Neural cell (in vitro differentiated cells): ENCODE data around the gene GABRB2. TPM values are rescaled to one million over a fixed set of nuclear protein-coding genes. Genes with fewer than 3 reads are reported as not detected.

ENCODE experiments used
- H2AFZ ChIP-seq: fragments of 200-600, 300-800 bp; sonication (generic), shearing (Covaris generic); 2 replicates; pipeline ENCODE4 v1.6.0; 2014; ENCODE audit warnings: low read depth, mild to moderate bottlenecking, antibody characterized with exemption, low read length, moderate library complexity
- H3F3A ChIP-seq: fragments of 200-600 bp; shearing (Covaris generic); 2 replicates; pipeline ENCODE4 v1.6.1; 2016; ENCODE audit warnings: mild to moderate bottlenecking, moderate library complexity, mixed read lengths, antibody characterized with exemption, low read length; ENCODE audit not compliant: insufficient read depth, poor library complexity, severe bottlenecking
- H3K27ac ChIP-seq: fragments of 200-600, 300-800 bp; sonication (generic), shearing (Covaris generic); 2 replicates; pipeline ENCODE4 v1.5.1; 2014; ENCODE audit warnings: mild to moderate bottlenecking, low read length, moderate library complexity
- H3K27me3 ChIP-seq: fragments of 300-800, 200-600 bp; sonication (generic), shearing (Covaris generic); 2 replicates; pipeline ENCODE4 v1.6.0; 2014; ENCODE audit warnings: mild to moderate bottlenecking, low read depth, low read length, moderate library complexity; ENCODE audit not compliant: insufficient read depth
- H3K36me3 ChIP-seq: fragments of 300-800, 200-600 bp; sonication (generic), shearing (Covaris generic); 2 replicates; pipeline ENCODE4 v1.5.1; 2014; ENCODE audit warnings: mild to moderate bottlenecking, antibody characterized with exemption, low read length, moderate library complexity; ENCODE audit not compliant: insufficient read depth
- H3K4me2 ChIP-seq: fragments of 300-800, 200-600 bp; sonication (generic), shearing (Covaris generic); 2 replicates; pipeline ENCODE4 v1.6.0; 2014; ENCODE audit warnings: mild to moderate bottlenecking, low read length
- H3K4me3 ChIP-seq: fragments of 300-800, 200-600 bp; sonication (generic), shearing (Covaris generic); 2 replicates; pipeline ENCODE4 v1.5.1; 2014; ENCODE audit warnings: mild to moderate bottlenecking, low read length, moderate library complexity
- H3K79me2 ChIP-seq: fragments of 200-600 bp; shearing (Covaris generic); replicated peaks from 2 replicates; pipeline ENCODE4 v1.6.0; 2014; ENCODE audit warnings: mild to moderate bottlenecking, low read length, moderate library complexity; ENCODE audit not compliant: insufficient read depth
- H3K9ac ChIP-seq: fragments of 300-800, 200-600 bp; sonication (generic), shearing (Covaris generic); 2 replicates; pipeline ENCODE4 v1.6.1; 2016; ENCODE audit warnings: mild to moderate bottlenecking, low read length, mixed read lengths
- H3K9me2 ChIP-seq: fragments of 200-600 bp; shearing (Covaris generic); 2 replicates; pipeline ENCODE4 v1.6.1; 2016; ENCODE audit warnings: mild to moderate bottlenecking, low read length, mixed read lengths; ENCODE audit not compliant: insufficient read depth
- H3K9me3 ChIP-seq: fragments of 200-600, 300-800 bp; sonication (generic), shearing (Covaris generic); 2 replicates; pipeline ENCODE4 v1.6.1; 2016; ENCODE audit warnings: mild to moderate bottlenecking, mixed run types, low read length, moderate library complexity, mixed read lengths
- H4K20me1 ChIP-seq: fragments of 200-600 bp; shearing (Covaris generic); 2 replicates; pipeline ENCODE4 v1.6.1; 2016; ENCODE audit warnings: mild to moderate bottlenecking, mixed run types; ENCODE audit not compliant: insufficient read depth
- CTCF ChIP-seq: fragments of 450-650 bp; IDR thresholded peaks from 2 replicates; pipeline ENCODE4 v1.5.1; 2014; ENCODE audit warnings: antibody characterized with exemption, mild to moderate bottlenecking, moderate library complexity; ENCODE audit not compliant: poor library complexity, severe bottlenecking
- EP300 ChIP-seq: fragments of 450-650 bp; conservative IDR thresholded peaks from 2 replicates; pipeline ENCODE4 v1.6.1; 2014; ENCODE audit warnings: antibody characterized with exemption, mild to moderate bottlenecking, moderate library complexity; ENCODE audit not compliant: poor library complexity, severe bottlenecking
- EZH2 ChIP-seq: fragments of 200-600, 300-800 bp; shearing (Covaris generic), sonication (generic); IDR thresholded peaks from 2 replicates; pipeline ENCODE4 v1.6.1; 2014; ENCODE audit warnings: antibody characterized with exemption, low read length, borderline replicate concordance, mild to moderate bottlenecking; ENCODE audit not compliant: insufficient read depth, poor library complexity, severe bottlenecking
- MXI1 ChIP-seq: fragments of 450-650 bp; conservative IDR thresholded peaks from 2 replicates; pipeline ENCODE4 v1.6.1; 2014; ENCODE audit warnings: antibody characterized with exemption, mild to moderate bottlenecking; ENCODE audit not compliant: poor library complexity, severe bottlenecking
- POLR2AphosphoS5 ChIP-seq: IDR thresholded peaks from 2 replicates; pipeline ENCODE4 v1.6.1; 2012
- RAD21 ChIP-seq: fragments of 450-650 bp; conservative IDR thresholded peaks from 2 replicates; pipeline ENCODE4 v1.6.1; 2014; ENCODE audit warnings: antibody characterized with exemption, mild to moderate bottlenecking, moderate library complexity
- REST ChIP-seq: IDR thresholded peaks from 2 replicates; pipeline ENCODE4 v1.6.1; 2012; ENCODE audit warnings: borderline replicate concordance
- SMC3 ChIP-seq: fragments of 450-650 bp; conservative IDR thresholded peaks from 2 replicates; pipeline ENCODE4 v1.6.1; 2014; ENCODE audit warnings: antibody characterized with exemption, mild to moderate bottlenecking, moderate library complexity; ENCODE audit not compliant: poor library complexity
- TAF1 ChIP-seq: IDR thresholded peaks from 2 replicates; pipeline ENCODE4 v1.6.1; 2012; ENCODE audit warnings: low read depth
- polyA plus RNA-seq: library from polyadenylated mRNA; depleted of rRNA; stranded (reverse); fragments of >200 nt; gene quantifications from 2 replicates; pipeline ENCODE4 v1.2.3, GENCODE V29; 2014

The GABRB2 gene
- polyA plus RNA-seq, 1 donor from 2014 or later, result 106 TPM

- peak overlapping the region; percentile 60 for H3K4me2 ChIP-seq
- H2AFZ ChIP-seq, result no peak overlapping the region
- H3K79me2 ChIP-seq, result peaks cover 25% of the 10 kb centered on the region
- peak overlapping the region; percentile 90 for H3K27ac ChIP-seq
- H3K9me3 ChIP-seq, result no peaks in the 10 kb centered on the region
- peaks cover 3% of the 10 kb centered on the region for H3F3A ChIP-seq
- H3K9me2 ChIP-seq, result no peaks in the 10 kb centered on the region
- H3K9ac ChIP-seq, result peak overlapping the region; percentile 90
- no peaks in the 10 kb centered on the region for H4K20me1 ChIP-seq
- peak overlapping the region; percentile 76 for H3K4me3 ChIP-seq
- TF ChIP-seq SMC3, result no peak
- no peak for TF ChIP-seq RAD21
- no peak for TF ChIP-seq POLR2AphosphoS5
- TF ChIP-seq EP300, result no peak
- no peak for TF ChIP-seq MXI1
- no peak for TF ChIP-seq REST
- no peak for TF ChIP-seq EZH2
- no peak for TF ChIP-seq CTCF
- TF ChIP-seq TAF1, result no peak
- H3K36me3 ChIP-seq, result no peaks in the 10 kb centered on the region
- peaks cover 18% of the 10 kb centered on the region for H3K27me3 ChIP-seq
These were observed 1.0 kb downstream of the GABRB2 start for GRCh38 chr5:161545344-161546094.

- Histone ChIP-seq H3K36me3 (peaks cover under 1% of the 10 kb centered on the region), H4K20me1 (no peaks in the 10 kb centered on the region), H3K27ac (no peak overlapping the region), H3F3A (peaks cover 3% of the 10 kb centered on the region), H3K4me2 (peak overlapping the region; percentile 60), H3K4me3 (peak overlapping the region; percentile 76), H3K9me2 (no peaks in the 10 kb centered on the region), H2AFZ (no peak overlapping the region), H3K79me2 (peaks cover 25% of the 10 kb centered on the region), H3K27me3 (peaks cover 12% of the 10 kb centered on the region), H3K9me3 (no peaks in the 10 kb centered on the region), H3K9ac (peak overlapping the region; percentile 90)
- TF ChIP-seq EP300 (no peak), MXI1 (peak; percentile 86), TAF1 (no peak), POLR2AphosphoS5 (no peak), EZH2 (no peak), RAD21 (peak; percentile 77), REST (no peak), CTCF (peak; percentile 81), SMC3 (peak; percentile 80)
These were observed 2.2 kb downstream of the GABRB2 start for GRCh38 chr5:161544350-161544765.
